GM10248 (cell line): ENCODE measurements around the gene SDC1.
A peak's percentile ranks its signal among the peaks of the same experiment; 100 is the strongest.

Source experiments
- CTCF ChIA-PET: fragments of 300-600 bp; sonication (Branson Sonifier 250); formaldehyde crosslinking; extraction: SDS; loops from one replicate; lab custom pipeline; 2021; ENCODE audit warnings: antibody characterized with exemption; lab: Yijun Ruan, JAX
- POLR2A ChIA-PET: fragments of 350-650 bp; sonication (Branson Sonifier 250); formaldehyde crosslinking; extraction: SDS; loops from one replicate; lab custom pipeline; 2020; ENCODE audit warnings: antibody characterized with exemption; lab: Yijun Ruan, JAX
- DNase-seq: peaks from one replicate; pipeline ENCODE4 v3.0.0; 2012; ENCODE audit errors: extremely low spot score
- TF ChIP-seq, protein P1 (sequence below): IDR thresholded peaks from 2 replicates; pipeline ENCODE4 v1.5.1; 2012; ENCODE audit warnings: mild to moderate bottlenecking, low read depth; ENCODE audit errors: extremely low read depth, missing control alignments, control extremely low read depth

SDC1 gene

GRCh38 chr2:20210462-20210861 lies 14.5 kb downstream of the SDC1 start:
- ChIA-PET POLR2A (no interaction called here), CTCF (interaction anchor here (0.9 to 5.4 kb wide), 13 partner anchors 8 to 346 kb away, joined by 3 to 33 read pairs (median 3); partner anchors contain the start of gene SDC1)
- DNase-seq: no peak
- TF ChIP-seq, protein P1, sequence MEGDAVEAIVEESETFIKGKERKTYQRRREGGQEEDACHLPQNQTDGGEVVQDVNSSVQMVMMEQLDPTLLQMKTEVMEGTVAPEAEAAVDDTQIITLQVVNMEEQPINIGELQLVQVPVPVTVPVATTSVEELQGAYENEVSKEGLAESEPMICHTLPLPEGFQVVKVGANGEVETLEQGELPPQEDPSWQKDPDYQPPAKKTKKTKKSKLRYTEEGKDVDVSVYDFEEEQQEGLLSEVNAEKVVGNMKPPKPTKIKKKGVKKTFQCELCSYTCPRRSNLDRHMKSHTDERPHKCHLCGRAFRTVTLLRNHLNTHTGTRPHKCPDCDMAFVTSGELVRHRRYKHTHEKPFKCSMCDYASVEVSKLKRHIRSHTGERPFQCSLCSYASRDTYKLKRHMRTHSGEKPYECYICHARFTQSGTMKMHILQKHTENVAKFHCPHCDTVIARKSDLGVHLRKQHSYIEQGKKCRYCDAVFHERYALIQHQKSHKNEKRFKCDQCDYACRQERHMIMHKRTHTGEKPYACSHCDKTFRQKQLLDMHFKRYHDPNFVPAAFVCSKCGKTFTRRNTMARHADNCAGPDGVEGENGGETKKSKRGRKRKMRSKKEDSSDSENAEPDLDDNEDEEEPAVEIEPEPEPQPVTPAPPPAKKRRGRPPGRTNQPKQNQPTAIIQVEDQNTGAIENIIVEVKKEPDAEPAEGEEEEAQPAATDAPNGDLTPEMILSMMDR: no peak

- ChIA-PET POLR2A (no interaction called here), CTCF (interaction anchor here (0.8 to 5.4 kb wide), 11 partner anchors 12 to 202 kb away, joined by 3 to 33 read pairs (median 5); partner anchors contain the start of gene SDC1)
- no peak for DNase-seq
Observed at GRCh38 chr2:20209373-20210109, 15.4 kb downstream of the SDC1 start.

GRCh38 chr2:20208476-20208859 lies 16.5 kb downstream of the SDC1 start:
- DNase-seq: no peak
- ChIA-PET CTCF (interaction anchor here (0.7 to 3.3 kb wide), 6 partner anchors 9 to 72 kb away, joined by 3 to 19 read pairs (median 6); partner anchors contain the start of gene SDC1), POLR2A (no interaction called here)
- TF ChIP-seq, protein P1: no peak

More at GRCh38 chr2:20209373-20210109, 15.4 kb downstream of the SDC1 start:
- TF ChIP-seq, protein P1: no peak

GRCh38 chr2:20207051-20207450 lies 17.9 kb downstream of the SDC1 start:
- ChIA-PET POLR2A (no interaction called here), CTCF (interaction anchor here (1.2 to 3.3 kb wide), 4 partner anchors 14 to 71 kb away, joined by 3 to 19 read pairs (median 8); partner anchors contain the start of gene SDC1)
- peak; percentile 52 for DNase-seq

GRCh38 chr2:20205915-20206524 lies 18.9 kb downstream of the SDC1 start:
- TF ChIP-seq, protein P1: no peak
- POLR2A ChIA-PET: no interaction called here
- CTCF ChIA-PET: interaction anchor here (1.5 to 3.3 kb wide), 2 partner anchors 18 to 70 kb away, joined by 5 to 19 read pairs; partner anchors contain the start of gene SDC1
- no peak for DNase-seq

More at GRCh38 chr2:20207051-20207450, 17.9 kb downstream of the SDC1 start:
- TF ChIP-seq, protein P1: no peak

- TF ChIP-seq, protein P1: no peak
- POLR2A ChIA-PET: interaction anchor here (0.7 to 1.2 kb wide), 3 partner anchors 9 to 822 kb away, joined by 3 to 6 read pairs (median 3); no protein-coding TSS in a partner anchor
- no peak for DNase-seq
- CTCF ChIA-PET: interaction anchor here (1.1 to 2.0 kb wide), 6 partner anchors 8 to 190 kb away, joined by 3 to 8 read pairs (median 5); no protein-coding TSS in a partner anchor
Observed at GRCh38 chr2:20205069-20205468, 19.9 kb downstream of the SDC1 start.
